ENCODE measurements around the gene LIMK1.
A peak's percentile ranks its signal among the peaks of the same experiment; 100 is the strongest.

The LIMK1 gene

DNA sequence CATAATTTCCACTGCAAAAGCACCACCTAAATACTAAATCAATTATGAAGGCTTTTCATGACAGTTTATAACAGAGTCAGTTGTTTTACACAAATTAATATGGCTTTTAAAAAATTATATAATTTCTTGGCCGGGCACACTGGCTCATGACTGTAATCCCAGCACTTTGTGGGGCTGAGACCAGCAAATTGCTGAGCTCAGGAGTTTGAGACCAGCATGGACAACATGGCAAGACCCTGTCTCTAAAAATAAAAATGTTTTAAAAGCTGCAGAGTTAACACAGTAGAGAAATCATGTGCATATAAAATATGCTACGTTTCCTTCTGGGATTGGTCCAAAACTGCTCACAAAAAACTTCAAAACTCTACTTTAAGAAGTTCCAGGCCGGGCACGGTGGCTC, 46.9 kb downstream of the LIMK1 start:
- no peak overlapping the region for H2AFZ ChIP-seq (ENCODE audit: low read depth, low read length)
- H3K27me3 ChIP-seq (ENCODE audit: low read depth, low read length), result no peaks in the 10 kb centered on the region
- H3K79me2 ChIP-seq (ENCODE audit: low read length), result no peaks in the 10 kb centered on the region
- no peak overlapping the region for H3K4me2 ChIP-seq (ENCODE audit: low read length)
- TF ChIP-seq, protein P1, sequence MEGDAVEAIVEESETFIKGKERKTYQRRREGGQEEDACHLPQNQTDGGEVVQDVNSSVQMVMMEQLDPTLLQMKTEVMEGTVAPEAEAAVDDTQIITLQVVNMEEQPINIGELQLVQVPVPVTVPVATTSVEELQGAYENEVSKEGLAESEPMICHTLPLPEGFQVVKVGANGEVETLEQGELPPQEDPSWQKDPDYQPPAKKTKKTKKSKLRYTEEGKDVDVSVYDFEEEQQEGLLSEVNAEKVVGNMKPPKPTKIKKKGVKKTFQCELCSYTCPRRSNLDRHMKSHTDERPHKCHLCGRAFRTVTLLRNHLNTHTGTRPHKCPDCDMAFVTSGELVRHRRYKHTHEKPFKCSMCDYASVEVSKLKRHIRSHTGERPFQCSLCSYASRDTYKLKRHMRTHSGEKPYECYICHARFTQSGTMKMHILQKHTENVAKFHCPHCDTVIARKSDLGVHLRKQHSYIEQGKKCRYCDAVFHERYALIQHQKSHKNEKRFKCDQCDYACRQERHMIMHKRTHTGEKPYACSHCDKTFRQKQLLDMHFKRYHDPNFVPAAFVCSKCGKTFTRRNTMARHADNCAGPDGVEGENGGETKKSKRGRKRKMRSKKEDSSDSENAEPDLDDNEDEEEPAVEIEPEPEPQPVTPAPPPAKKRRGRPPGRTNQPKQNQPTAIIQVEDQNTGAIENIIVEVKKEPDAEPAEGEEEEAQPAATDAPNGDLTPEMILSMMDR (IDR thresholded peaks at IDR 0.05; ENCODE audit: low read depth, low read length), result no peak
- no peak for TF ChIP-seq EZH2phosphoT487 (IDR thresholded peaks at IDR 0.05; ENCODE audit: low read depth)
- H3K36me3 ChIP-seq (replicated peaks; ENCODE audit: low read depth, low read length), result no peaks in the 10 kb centered on the region
- H3K9me3 ChIP-seq (ENCODE audit: insufficient read depth, low read length), result no peaks in the 10 kb centered on the region
- H3K9ac ChIP-seq (ENCODE audit: low read length), result no peak overlapping the region
- no peak overlapping the region for H3K4me3 ChIP-seq (ENCODE audit: low read length)
- no peaks in the 10 kb centered on the region for H3K4me1 ChIP-seq (ENCODE audit: low read length)
- H3K27ac ChIP-seq (ENCODE audit: low read length), result no peak overlapping the region
- no peaks in the 10 kb centered on the region for H4K20me1 ChIP-seq (ENCODE audit: insufficient read depth, low read length)

DNA sequence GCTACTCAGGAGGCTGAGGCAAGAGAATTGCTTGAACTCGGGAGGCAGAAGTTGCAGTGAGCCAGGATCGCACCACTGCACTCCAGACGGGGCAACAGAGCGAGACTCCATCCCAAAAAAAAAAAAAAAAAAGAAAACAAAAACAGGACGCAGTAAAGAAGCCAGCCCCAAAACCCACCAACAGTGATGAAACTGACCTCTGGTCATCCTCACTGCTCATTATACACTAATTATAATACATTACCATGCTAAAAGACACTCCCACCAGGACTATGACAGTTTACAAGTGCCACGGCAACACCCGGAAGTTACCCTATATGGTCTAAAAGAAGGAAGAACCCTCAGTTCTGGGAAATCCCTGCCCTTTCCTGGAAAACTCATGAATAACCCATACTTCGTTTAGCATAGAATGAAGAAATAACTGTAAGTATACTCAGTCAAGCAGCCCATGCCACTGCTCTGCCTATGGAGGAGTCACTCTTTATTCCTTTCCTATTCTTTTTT, 50.6 kb downstream of the LIMK1 start:
- Histone ChIP-seq H3K4me3 (ENCODE audit: low read length) (no peak overlapping the region), H3K27ac (ENCODE audit: low read length) (no peak overlapping the region), H3K4me1 (ENCODE audit: low read length) (peaks cover 6% of the 10 kb centered on the region), H3K79me2 (ENCODE audit: low read length) (no peaks in the 10 kb centered on the region), H2AFZ (ENCODE audit: low read depth, low read length) (no peak overlapping the region), H3K9me3 (ENCODE audit: insufficient read depth, low read length) (no peaks in the 10 kb centered on the region), H3K9ac (ENCODE audit: low read length) (no peak overlapping the region), H3K36me3 (replicated peaks; ENCODE audit: low read depth, low read length) (no peaks in the 10 kb centered on the region), H3K4me2 (ENCODE audit: low read length) (no peak overlapping the region), H3K27me3 (ENCODE audit: low read depth, low read length) (no peaks in the 10 kb centered on the region), H4K20me1 (ENCODE audit: insufficient read depth, low read length) (no peaks in the 10 kb centered on the region)
- TF ChIP-seq EZH2phosphoT487 (IDR thresholded peaks at IDR 0.05; ENCODE audit: low read depth), result no peak

DNA sequence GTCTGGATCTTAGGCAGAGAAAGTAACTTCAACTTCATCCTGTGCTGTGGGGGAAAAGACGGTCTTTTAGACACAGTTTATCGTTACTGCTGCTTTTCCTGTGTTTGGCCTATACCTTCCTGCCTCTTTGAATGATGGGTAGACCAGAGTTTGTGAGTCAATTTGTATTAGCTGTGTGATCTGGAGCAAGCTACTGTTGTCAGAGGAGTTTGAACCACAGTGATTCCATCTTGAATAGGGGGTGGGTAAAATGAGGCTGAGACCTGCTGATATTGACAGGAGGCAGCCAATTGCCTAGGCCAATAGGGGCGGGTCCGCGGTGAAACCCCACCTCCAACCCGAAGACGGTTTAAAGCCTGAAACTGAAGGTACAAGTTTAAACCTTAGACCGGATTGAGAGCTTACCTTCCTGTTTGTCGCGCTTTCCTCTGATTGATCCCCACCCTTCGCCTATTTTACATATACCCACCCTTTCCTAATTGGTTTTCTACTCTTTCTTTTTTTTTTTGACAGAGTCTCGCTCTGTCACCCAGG, 54.8 kb downstream of the LIMK1 start:
- peak overlapping the region; percentile 96 for H2AFZ ChIP-seq (ENCODE audit: low read depth, low read length)
- H3K27ac ChIP-seq (ENCODE audit: low read length), result no peak overlapping the region
- H3K4me3 ChIP-seq (ENCODE audit: low read length), result peak overlapping the region; percentile 47

DNA sequence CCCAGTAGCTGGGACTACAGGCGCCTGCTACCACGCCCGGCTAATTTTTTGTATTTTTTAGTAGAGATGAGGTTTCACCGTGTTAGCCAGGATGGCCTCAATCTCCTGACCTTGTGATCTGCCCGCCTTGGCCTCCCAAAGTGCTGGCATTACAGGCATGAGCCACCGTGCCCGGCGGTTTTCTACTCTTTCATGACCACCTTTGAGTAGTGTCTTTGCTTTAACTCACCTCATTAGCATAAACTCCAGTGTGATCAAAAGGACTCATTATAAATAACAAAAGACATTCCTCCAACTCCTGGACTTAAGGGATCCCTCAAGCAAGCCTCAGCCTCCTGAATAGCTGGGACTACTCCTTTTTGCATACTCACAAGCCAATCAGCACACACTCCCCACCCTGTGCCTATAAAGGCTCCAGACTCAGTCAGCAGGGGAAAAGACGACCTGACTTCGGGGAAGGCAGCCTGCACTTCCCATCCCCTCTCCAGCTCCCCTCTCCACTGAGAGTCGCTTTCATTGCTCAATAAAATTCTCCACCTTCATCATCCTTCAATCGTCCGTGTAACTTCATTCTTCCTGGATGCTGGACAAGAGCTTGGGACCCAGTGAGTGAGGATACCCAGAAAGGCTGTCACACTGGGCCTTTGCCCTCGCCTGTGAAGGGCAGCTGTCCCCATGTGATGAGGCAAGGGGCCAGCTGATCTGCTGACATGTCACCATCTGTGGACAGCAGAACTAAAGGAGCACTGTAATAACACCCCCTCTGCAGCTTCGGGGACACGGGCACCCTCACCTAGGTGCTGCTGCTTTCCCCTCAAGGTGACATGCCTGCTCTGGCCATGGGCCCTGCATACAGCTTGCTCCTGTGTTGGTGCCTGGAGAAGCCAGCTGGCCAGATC, 55.6 kb downstream of the LIMK1 start:
- TF ChIP-seq, protein P1 (IDR thresholded peaks at IDR 0.05; ENCODE audit: low read depth, low read length), result no peak
- no peak for TF ChIP-seq EZH2phosphoT487 (IDR thresholded peaks at IDR 0.05; ENCODE audit: low read depth)
- H2AFZ ChIP-seq (ENCODE audit: low read depth, low read length), result no peak overlapping the region

More for the DNA sequence above, 54.8 kb downstream of the LIMK1 start:
- Histone ChIP-seq H3K79me2 (ENCODE audit: low read length) (no peaks in the 10 kb centered on the region), H4K20me1 (ENCODE audit: insufficient read depth, low read length) (no peaks in the 10 kb centered on the region), H3K4me1 (ENCODE audit: low read length) (peaks cover 6% of the 10 kb centered on the region), H3K36me3 (replicated peaks; ENCODE audit: low read depth, low read length) (no peaks in the 10 kb centered on the region), H3K9ac (ENCODE audit: low read length) (0 out of 2 replicates have a peak overlapping the region, but pooled peaks have one; percentile 2), H3K9me3 (ENCODE audit: insufficient read depth, low read length) (no peaks in the 10 kb centered on the region), H3K27me3 (ENCODE audit: low read depth, low read length) (no peaks in the 10 kb centered on the region), H3K4me2 (ENCODE audit: low read length) (peak overlapping the region; percentile 54)
- no peak for TF ChIP-seq EZH2phosphoT487 (IDR thresholded peaks at IDR 0.05; ENCODE audit: low read depth)
- TF ChIP-seq, protein P1 (IDR thresholded peaks at IDR 0.05; ENCODE audit: low read depth, low read length), result no peak

More for the DNA sequence above, 55.6 kb downstream of the LIMK1 start:
- no peaks in the 10 kb centered on the region for H3K36me3 ChIP-seq (replicated peaks; ENCODE audit: low read depth, low read length)
- H3K27me3 ChIP-seq (ENCODE audit: low read depth, low read length), result no peaks in the 10 kb centered on the region
- no peak overlapping the region for H3K27ac ChIP-seq (ENCODE audit: low read length)
- peak overlapping the region; percentile 54 for H3K4me2 ChIP-seq (ENCODE audit: low read length)
- no peak overlapping the region for H3K9ac ChIP-seq (ENCODE audit: low read length)
- no peaks in the 10 kb centered on the region for H3K9me3 ChIP-seq (ENCODE audit: insufficient read depth, low read length)
- no peaks in the 10 kb centered on the region for H4K20me1 ChIP-seq (ENCODE audit: insufficient read depth, low read length)
- H3K4me3 ChIP-seq (ENCODE audit: low read length), result no peak overlapping the region; the same call in 1 of the 2 replicates
- peaks cover 6% of the 10 kb centered on the region for H3K4me1 ChIP-seq (ENCODE audit: low read length)
- H3K79me2 ChIP-seq (ENCODE audit: low read length), result no peaks in the 10 kb centered on the region
